Activated B cell treated with CpG ODN at 0.5 μM for 24 hours (primary cell): ENCODE data around the gene CD151. TPM values are rescaled to one million over a fixed set of nuclear protein-coding genes. Genes with fewer than 3 reads are reported as not detected.

ENCODE experiments used
- ATAC-seq: fragments of 200-7000 bp; cut with Tn5 transposase; one replicate; pipeline ENCODE4 v1.10.0; 2021; ENCODE audit warnings: low read depth, mild to moderate bottlenecking, moderate library complexity
- CTCF ChIA-PET: fragments of 350-600 bp; sonication (Branson Sonifier 250); formaldehyde crosslinking; loops from one replicate; lab custom pipeline; 2021; ENCODE audit warnings: antibody characterized with exemption; lab: Charles Lee
- POLR2A ChIA-PET: fragments of 350-600 bp; sonication (Branson Sonifier 250); formaldehyde crosslinking; loops from one replicate; lab custom pipeline; 2021; ENCODE audit warnings: antibody characterized with exemption; lab: Charles Lee
- DNase-seq: peaks from one replicate; pipeline ENCODE4 v3.0.0; 2022
- H3K27ac Mint-ChIP-seq: one replicate; pipeline ENCODE4 v1.8.0; 2020; ENCODE audit warnings: mixed read lengths
- H3K27me3 Mint-ChIP-seq: one replicate; pipeline ENCODE4 v1.8.0; 2021; ENCODE audit warnings: mixed read lengths
- H3K36me3 Mint-ChIP-seq: one replicate; pipeline ENCODE4 v1.8.0; 2021; ENCODE audit warnings: low read depth, mixed read lengths
- H3K4me1 Mint-ChIP-seq: one replicate; pipeline ENCODE4 v1.8.0; 2021; ENCODE audit warnings: mixed read lengths
- H3K4me3 Mint-ChIP-seq: one replicate; pipeline ENCODE4 v1.8.0; 2020; ENCODE audit warnings: mild to moderate bottlenecking, mixed read lengths
- H3K9me3 Mint-ChIP-seq: one replicate; pipeline ENCODE4 v1.8.0; 2020; ENCODE audit warnings: mixed read lengths
- intact Hi-C: fragments of 100-400 bp; cut with micrococcal nuclease; formaldehyde crosslinking; loops from one replicate; pipeline ENCODE4 v1.15.1; 2024
- total RNA-seq: library from RNA; stranded (reverse); gene quantifications from 2 replicates; pipeline ENCODE4 v1.2.3, GENCODE V29; 2022
- TF ChIP-seq, protein P1 (sequence below): fragments of 200-600 bp; IDR thresholded peaks from one replicate; pipeline ENCODE4 v1.8.0; 2022; ENCODE audit warnings: antibody characterized with exemption, mild to moderate bottlenecking

CD151 gene
- total RNA-seq, 1 donor from 2014 or later, result 14.4 TPM

DNA sequence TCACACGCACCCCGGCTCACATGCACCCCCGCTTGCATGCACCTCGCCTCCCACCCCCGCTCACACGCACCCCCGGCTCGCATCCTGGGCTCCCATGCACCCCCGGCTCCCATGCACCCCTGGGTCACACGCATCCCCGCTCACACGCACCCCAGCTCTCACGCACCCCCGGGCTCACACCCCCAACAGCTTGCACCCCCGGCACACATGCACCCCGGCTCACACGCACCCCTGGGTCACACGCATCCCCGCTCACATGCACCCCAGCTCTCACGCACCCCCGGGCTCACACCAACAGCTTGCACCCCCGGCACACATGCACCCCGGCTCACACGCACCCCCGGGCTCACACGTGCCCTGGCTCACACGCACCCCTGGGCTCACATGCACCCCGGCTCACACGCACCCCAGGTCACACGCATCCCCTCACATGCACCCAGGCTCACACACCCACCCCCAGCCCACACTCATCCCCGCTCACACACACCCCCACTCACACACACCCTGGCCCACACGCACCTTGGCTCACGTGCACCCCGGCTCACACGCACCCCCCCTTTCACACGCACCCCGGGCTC, 26.1 kb downstream of the CD151 start:
- no peaks in the 10 kb centered on the region for H3K27me3 Mint-ChIP-seq
- no peak for DNase-seq
- intact Hi-C loops, result no loop called here
- no peaks in the 10 kb centered on the region for H3K4me1 Mint-ChIP-seq
- H3K36me3 Mint-ChIP-seq, result no peaks in the 10 kb centered on the region
- ChIA-PET CTCF (no interaction called here), POLR2A (no interaction called here)
- H3K27ac Mint-ChIP-seq, result no peak overlapping the region
- H3K4me3 Mint-ChIP-seq, result no peak overlapping the region
- H3K9me3 Mint-ChIP-seq, result no peaks in the 10 kb centered on the region
- no peak for ATAC-seq
- TF ChIP-seq, protein P1, sequence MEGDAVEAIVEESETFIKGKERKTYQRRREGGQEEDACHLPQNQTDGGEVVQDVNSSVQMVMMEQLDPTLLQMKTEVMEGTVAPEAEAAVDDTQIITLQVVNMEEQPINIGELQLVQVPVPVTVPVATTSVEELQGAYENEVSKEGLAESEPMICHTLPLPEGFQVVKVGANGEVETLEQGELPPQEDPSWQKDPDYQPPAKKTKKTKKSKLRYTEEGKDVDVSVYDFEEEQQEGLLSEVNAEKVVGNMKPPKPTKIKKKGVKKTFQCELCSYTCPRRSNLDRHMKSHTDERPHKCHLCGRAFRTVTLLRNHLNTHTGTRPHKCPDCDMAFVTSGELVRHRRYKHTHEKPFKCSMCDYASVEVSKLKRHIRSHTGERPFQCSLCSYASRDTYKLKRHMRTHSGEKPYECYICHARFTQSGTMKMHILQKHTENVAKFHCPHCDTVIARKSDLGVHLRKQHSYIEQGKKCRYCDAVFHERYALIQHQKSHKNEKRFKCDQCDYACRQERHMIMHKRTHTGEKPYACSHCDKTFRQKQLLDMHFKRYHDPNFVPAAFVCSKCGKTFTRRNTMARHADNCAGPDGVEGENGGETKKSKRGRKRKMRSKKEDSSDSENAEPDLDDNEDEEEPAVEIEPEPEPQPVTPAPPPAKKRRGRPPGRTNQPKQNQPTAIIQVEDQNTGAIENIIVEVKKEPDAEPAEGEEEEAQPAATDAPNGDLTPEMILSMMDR, result no peak

DNA sequence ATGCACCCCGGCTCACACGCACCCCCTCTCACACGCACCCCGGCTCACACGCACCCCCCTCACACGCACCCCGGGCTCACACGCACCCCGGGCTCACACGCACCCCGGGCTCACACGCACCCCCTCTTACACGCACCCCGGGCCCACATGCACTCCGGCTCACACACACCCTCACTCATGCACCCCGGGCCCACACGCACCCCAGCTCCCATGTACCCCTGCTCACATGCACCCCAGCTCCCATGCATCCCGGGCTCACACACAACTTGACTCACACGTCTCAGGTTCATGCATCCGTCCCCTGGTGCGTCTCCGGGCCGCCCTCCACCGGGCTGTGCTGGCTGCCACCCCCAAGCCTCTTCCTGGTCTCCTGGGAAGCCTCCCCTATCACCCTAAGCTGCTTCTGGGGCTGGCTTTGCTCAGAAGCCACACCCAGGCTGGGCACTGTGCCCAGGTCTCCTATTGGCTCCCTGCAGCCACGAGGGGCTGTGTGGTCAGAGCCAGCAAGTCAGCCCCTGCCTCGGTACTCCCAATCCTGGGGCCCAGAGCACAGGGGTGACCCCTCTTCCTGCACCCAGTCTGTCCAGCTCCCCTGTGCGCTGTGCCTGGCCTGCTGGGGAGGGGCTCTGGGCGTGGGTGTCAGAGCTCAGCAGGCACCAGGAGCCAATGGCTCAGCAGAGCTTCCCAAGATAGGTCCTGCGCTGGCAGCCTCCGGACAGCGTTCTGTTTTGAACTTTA, 26.8 kb downstream of the CD151 start:
- ATAC-seq (no peak), DNase-seq (no peak)
- ChIA-PET CTCF (no interaction called here), POLR2A (no interaction called here)
- TF ChIP-seq, protein P1, result no peak
- Mint-ChIP-seq H3K27me3 (no peaks in the 10 kb centered on the region), H3K4me3 (no peak overlapping the region), H3K4me1 (no peaks in the 10 kb centered on the region), H3K36me3 (no peaks in the 10 kb centered on the region), H3K27ac (no peak overlapping the region), H3K9me3 (no peaks in the 10 kb centered on the region)
- intact Hi-C loops, result loop anchor here (10.0 kb wide), 1 partner anchor 625 kb away; the partner anchor contains the start of gene MOB2

DNA sequence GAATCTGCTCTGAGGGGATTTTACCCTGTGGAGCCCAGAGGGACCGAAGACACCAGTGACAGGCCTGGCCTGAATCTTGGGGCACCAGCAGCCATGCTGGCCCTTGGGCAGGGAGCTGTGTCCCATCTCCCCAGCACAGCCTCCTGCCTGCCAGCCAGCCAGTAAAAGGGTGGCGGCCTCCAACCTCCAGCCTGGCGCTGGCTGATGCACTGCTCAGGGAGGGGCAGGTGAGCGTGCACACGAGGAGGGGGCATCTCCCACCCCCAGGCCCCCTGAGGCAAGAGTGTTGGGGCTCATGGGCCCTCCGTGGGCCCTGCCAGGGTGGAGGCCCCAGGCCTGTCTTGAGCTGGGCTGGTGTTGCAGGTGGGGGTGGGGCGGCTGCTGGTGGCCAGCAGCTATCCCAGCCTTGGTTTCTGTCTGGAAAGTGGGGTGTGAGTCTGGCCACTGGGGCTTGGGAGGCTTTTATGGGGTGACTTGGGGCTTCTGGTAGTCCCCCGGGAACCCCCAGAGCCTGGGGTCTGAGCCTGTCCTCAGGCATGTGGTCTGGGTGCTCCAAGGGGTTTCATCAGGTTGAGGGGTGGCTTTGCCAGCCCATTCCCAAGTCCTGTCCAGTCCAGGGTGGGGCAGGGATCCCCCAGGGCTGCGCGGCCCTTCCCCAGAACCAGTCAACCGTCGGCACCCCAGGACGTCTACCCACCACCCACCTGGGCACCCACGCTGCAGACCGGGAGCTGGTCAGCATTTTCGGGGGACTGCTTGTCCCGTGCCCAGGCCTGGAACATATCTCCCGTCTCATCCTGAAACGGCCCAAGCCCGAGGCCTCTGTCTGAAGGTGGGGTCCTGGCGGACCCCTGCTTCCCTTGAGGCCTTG, 27.7 kb downstream of the CD151 start:
- CTCF ChIA-PET, result no interaction called here
- no peak overlapping the region for H3K27ac Mint-ChIP-seq
- ATAC-seq (no peak), DNase-seq (no peak)
- no peak overlapping the region for H3K4me3 Mint-ChIP-seq
- TF ChIP-seq, protein P1, result no peak
- no peaks in the 10 kb centered on the region for H3K4me1 Mint-ChIP-seq
- H3K36me3 Mint-ChIP-seq, result no peaks in the 10 kb centered on the region
- intact Hi-C loops, result loop anchor here (10.0 kb wide), 1 partner anchor 624 kb away; the partner anchor contains the start of gene MOB2
- no peaks in the 10 kb centered on the region for H3K9me3 Mint-ChIP-seq
- no peaks in the 10 kb centered on the region for H3K27me3 Mint-ChIP-seq
- POLR2A ChIA-PET, result no interaction called here

DNA sequence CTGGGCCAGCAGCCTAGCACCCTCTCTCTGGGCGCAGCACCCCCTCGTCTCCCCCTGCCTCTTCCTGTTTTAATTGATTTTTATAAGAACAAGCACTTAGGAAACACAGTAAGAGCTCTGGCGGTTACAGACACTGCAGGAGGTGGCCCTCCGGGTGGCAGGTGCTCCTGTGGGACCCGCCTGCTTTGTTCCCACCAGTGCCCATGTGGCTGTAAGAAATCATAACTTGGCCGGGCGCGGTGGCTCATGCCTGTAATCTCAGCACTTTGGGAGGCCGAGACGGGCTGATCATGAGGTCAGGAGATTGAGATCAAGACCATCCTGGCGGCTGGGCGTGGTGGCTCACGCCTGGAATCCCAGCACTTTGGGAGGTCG, 28.3 kb downstream of the CD151 start:
- Mint-ChIP-seq H3K4me1 (no peaks in the 10 kb centered on the region), H3K27me3 (no peaks in the 10 kb centered on the region), H3K36me3 (no peaks in the 10 kb centered on the region), H3K27ac (no peak overlapping the region), H3K9me3 (no peaks in the 10 kb centered on the region), H3K4me3 (no peak overlapping the region)
- CTCF ChIA-PET, result no interaction called here
- POLR2A ChIA-PET, result no interaction called here
- ATAC-seq, result no peak
- intact Hi-C loops, result loop anchor here (10.0 kb wide), 1 partner anchor 624 kb away; the partner anchor contains the start of gene MOB2
- DNase-seq, result no peak
- TF ChIP-seq, protein P1, result no peak
